SU-DHL-6 (cell line): ENCODE results near the gene KRTAP12-3.

Experiments used
- H2AFZ ChIP-seq: fragments of 200-600 bp; sonication (generic); 2 replicates; pipeline ENCODE4 v1.6.1; 2014; ENCODE audit warnings: low read depth, mild to moderate bottlenecking, moderate library complexity, mixed read lengths, antibody characterized with exemption, low read length; ENCODE audit not compliant: severe bottlenecking
- H3F3A ChIP-seq: fragments of 200-600 bp; shearing (Covaris generic); 2 replicates; pipeline ENCODE4 v1.6.0; 2016; ENCODE audit warnings: antibody characterized with exemption, mild to moderate bottlenecking; ENCODE audit not compliant: insufficient read depth
- H3K27ac ChIP-seq: fragments of 200-600 bp; sonication (generic); 2 replicates; pipeline ENCODE4 v1.5.1; 2016; ENCODE audit warnings: low read depth, mild to moderate bottlenecking, low read length, moderate library complexity, mixed read lengths
- H3K27me3 ChIP-seq: fragments of 200-600 bp; sonication (generic), shearing (Covaris generic); 2 replicates; pipeline ENCODE4 v1.6.0; 2014; ENCODE audit warnings: mild to moderate bottlenecking, low read length
- H3K36me3 ChIP-seq: fragments of 200-600 bp; sonication (generic); 2 replicates; pipeline ENCODE4 v1.6.1; 2014; ENCODE audit warnings: mild to moderate bottlenecking, low read length, mixed read lengths
- H3K4me2 ChIP-seq: fragments of 300-600, 200-600 bp; shearing (Covaris generic), sonication (generic); 2 replicates; pipeline ENCODE4 v1.6.0; 2014; ENCODE audit warnings: low read length, low read depth, mild to moderate bottlenecking; ENCODE audit not compliant: poor library complexity, severe bottlenecking
- H3K4me3 ChIP-seq: fragments of 200-600 bp; sonication (generic); 2 replicates; pipeline ENCODE4 v1.5.1; 2014; ENCODE audit warnings: antibody characterized with exemption, low read length, mild to moderate bottlenecking, mixed read lengths; ENCODE audit not compliant: insufficient read depth, poor library complexity, severe bottlenecking
- H3K79me2 ChIP-seq: fragments of 200-600 bp; sonication (generic); 2 replicates; pipeline ENCODE4 v1.6.1; 2014; ENCODE audit warnings: mild to moderate bottlenecking, low read length, moderate library complexity; ENCODE audit not compliant: insufficient read depth
- H3K9ac ChIP-seq: fragments of 200-600 bp; sonication (generic); 2 replicates; pipeline ENCODE4 v1.7.0; 2014; ENCODE audit warnings: mild to moderate bottlenecking, low read length
- H3K9me2 ChIP-seq: fragments of 200-600 bp; sonication (generic); replicated peaks from 2 replicates; pipeline ENCODE4 v1.6.1; 2014; ENCODE audit warnings: low read length; ENCODE audit not compliant: insufficient read depth
- H3K9me3 ChIP-seq: fragments of 200-600 bp; sonication (generic); 2 replicates; pipeline ENCODE4 v1.6.1; 2014; ENCODE audit warnings: low read length, mixed read lengths; ENCODE audit not compliant: insufficient read depth
- H4K20me1 ChIP-seq: fragments of 200-600 bp; sonication (generic); 2 replicates; pipeline ENCODE4 v1.6.1; 2014; ENCODE audit warnings: low read depth, mild to moderate bottlenecking, antibody characterized with exemption, low read length, moderate library complexity, mixed read lengths
- CTCF ChIP-seq: fragments of 200-600 bp; sonication (generic); IDR thresholded peaks from one replicate; pipeline ENCODE4 v1.5.1; 2017; ENCODE audit warnings: antibody characterized with exemption, mild to moderate bottlenecking, low read length, moderate library complexity; ENCODE audit not compliant: insufficient read depth, poor library complexity, severe bottlenecking
- EZH2phosphoT487 ChIP-seq: fragments of 200-600 bp; sonication (generic), shearing (Covaris generic); conservative IDR thresholded peaks from 2 replicates; pipeline ENCODE4 v1.6.1; 2018; ENCODE audit warnings: mild to moderate bottlenecking, antibody characterized with exemption, low read length, moderate library complexity, mixed read lengths

The KRTAP12-3 gene

GRCh38 chr21:44647222-44647552 is 10.5 kb upstream of the KRTAP12-3 start:
- H2AFZ ChIP-seq, result no peak overlapping the region
- H3K36me3 ChIP-seq, result no peaks in the 10 kb centered on the region
- no peak for TF ChIP-seq EZH2phosphoT487
- TF ChIP-seq CTCF, result no peak
- H3K9me3 ChIP-seq, result peaks cover 11% of the 10 kb centered on the region; the same call in 1 of the 2 replicates
- H3K79me2 ChIP-seq, result no peaks in the 10 kb centered on the region
- no peak overlapping the region for H3K4me2 ChIP-seq
- H3K27ac ChIP-seq, result no peak overlapping the region
- H3K9ac ChIP-seq, result no peak overlapping the region
- no peaks in the 10 kb centered on the region for H3F3A ChIP-seq
- no peaks in the 10 kb centered on the region for H3K27me3 ChIP-seq
- H4K20me1 ChIP-seq, result no peaks in the 10 kb centered on the region
- no peaks in the 10 kb centered on the region for H3K9me2 ChIP-seq
- no peak overlapping the region for H3K4me3 ChIP-seq

- Histone ChIP-seq H3K27me3 (no peaks in the 10 kb centered on the region), H3K36me3 (no peaks in the 10 kb centered on the region), H3F3A (no peaks in the 10 kb centered on the region), H3K79me2 (no peaks in the 10 kb centered on the region), H3K9ac (no peak overlapping the region), H3K27ac (no peak overlapping the region), H3K9me3 (peaks cover 11% of the 10 kb centered on the region; the same call in 1 of the 2 replicates), H2AFZ (no peak overlapping the region), H4K20me1 (no peaks in the 10 kb centered on the region), H3K4me2 (no peak overlapping the region), H3K4me3 (no peak overlapping the region), H3K9me2 (no peaks in the 10 kb centered on the region)
- TF ChIP-seq EZH2phosphoT487 (no peak), CTCF (no peak)
These were observed 9.0 kb upstream of the KRTAP12-3 start for GRCh38 chr21:44648557-44649311.

GRCh38 chr21:44649521-44650100 is 8.1 kb upstream of the KRTAP12-3 start:
- H4K20me1 ChIP-seq, result no peaks in the 10 kb centered on the region
- H2AFZ ChIP-seq, result no peak overlapping the region
- H3K9me3 ChIP-seq, result peaks cover 5% of the 10 kb centered on the region; the same call in 1 of the 2 replicates
- TF ChIP-seq EZH2phosphoT487 (no peak), CTCF (no peak)
- H3K4me3 ChIP-seq, result no peak overlapping the region
- H3K27me3 ChIP-seq, result no peaks in the 10 kb centered on the region
- H3K27ac ChIP-seq, result no peak overlapping the region
- H3K4me2 ChIP-seq, result no peak overlapping the region
- H3K9ac ChIP-seq, result no peak overlapping the region
- no peaks in the 10 kb centered on the region for H3K79me2 ChIP-seq
- H3K36me3 ChIP-seq, result no peaks in the 10 kb centered on the region
- H3K9me2 ChIP-seq, result no peaks in the 10 kb centered on the region
- H3F3A ChIP-seq, result no peaks in the 10 kb centered on the region
